H1 (cell line): ENCODE results near the gene C2orf72. TPM values are rescaled to one million over a fixed set of nuclear protein-coding genes. Genes with fewer than 3 reads are reported as not detected.

Experiments
- CHD7 ChIP-seq: fragments of 300-600 bp; sonication (generic); IDR thresholded peaks from 2 replicates; pipeline ENCODE4 v1.7.1; 2012; ENCODE audit warnings: low read length, moderate library complexity, mild to moderate bottlenecking, inconsistent platforms; ENCODE audit not compliant: insufficient replicate concordance
- CREB1 ChIP-seq: IDR thresholded peaks from 2 replicates; pipeline ENCODE4 v1.6.1; 2012; ENCODE audit warnings: inconsistent platforms
- POLR2AphosphoS5 ChIP-seq: IDR thresholded peaks from 2 replicates; pipeline ENCODE4 v1.6.1; 2011; ENCODE audit warnings: low read depth, low read length
- RXRA ChIP-seq: IDR thresholded peaks from 2 replicates; pipeline ENCODE4 v1.6.1; 2011; ENCODE audit warnings: low read depth, mild to moderate bottlenecking, low read length, moderate library complexity; ENCODE audit not compliant: insufficient read depth
- SIN3A ChIP-seq, 2 experiments: IDR thresholded peaks in 1 of 2; conservative IDR thresholded peaks in 1 of 2; 2 replicates each; pipeline ENCODE4 v1.6.1; 2011 to 2012; ENCODE audit warnings: low read length in 2 of 2, improper control_type of control experiment in 1 of 2, low read depth in 1 of 2, mild to moderate bottlenecking in 1 of 2
- polyA plus RNA-seq, 7 experiments: library from polyadenylated mRNA; depleted of rRNA in 3 of 7; stranded (reverse) in 5 of 7; unstranded in 2 of 7; fragments of >200 nt in 5 of 7; fragments of 200-250 nt in 2 of 7; gene quantifications; 1 replicate in 5 of 7; 2 replicates in 1 of 7; 4 replicates in 1 of 7; pipeline versions ENCODE4 v1.2.1 to v1.2.3, GENCODE V29; 2011 to 2013; ENCODE audit warnings: missing spikeins in 2 of 7, mixed read lengths in 2 of 7
- total RNA-seq: library from RNA; stranded (reverse); fragmentation: NEBNext Ultra II Directional; extraction: Animal tissue kit (Norgen Biotek cat#: 25700); gene quantifications from 2 replicates; pipeline ENCODE4 v1.2.1, GENCODE V29; 2021

The C2orf72 gene
- total and polyA plus RNA-seq, 2 of the 8 experiments (the other 6 are each of a cell fraction or from before 2014, with no cell fraction given): 1.1 to 1.7 TPM

DNA sequence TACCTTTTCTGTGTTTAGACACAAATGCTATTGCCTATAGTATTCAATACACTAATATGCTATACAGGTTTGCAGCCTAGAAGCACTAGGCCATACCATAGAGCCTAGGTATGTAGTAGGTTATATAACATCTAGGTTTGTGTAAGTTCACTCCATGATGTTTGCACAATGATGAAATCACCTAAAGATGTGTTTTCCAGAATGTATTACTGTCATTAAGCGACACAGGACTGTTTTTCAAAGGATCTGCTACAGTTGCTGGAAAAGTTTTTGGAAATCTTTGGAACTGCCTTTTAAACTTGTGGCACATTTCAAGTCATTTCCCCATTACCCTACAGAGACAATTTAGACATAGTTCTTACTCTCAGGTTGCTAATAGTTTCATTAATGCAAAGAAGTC is 28.6 kb downstream of the C2orf72 start (continued):
- TF ChIP-seq CHD7: no peak
- TF ChIP-seq SIN3A (conservative IDR thresholded peaks at IDR 0.05 in 1 of 2, IDR thresholded peaks at IDR 0.05 in 1 of 2; ENCODE audit: low read depth in 1 of 2, low read length in 2 of 2): no peak
- TF ChIP-seq RXRA: no peak
- no peak for TF ChIP-seq POLR2AphosphoS5
- no peak for TF ChIP-seq CREB1
